BLaER1 treated with 17β-estradiol and CSF1 and Interleukin-3, amounts not matched to agents 10 nM and 100 nM (cell line): ENCODE results near the gene SNRNP35.
"Not testable (repeated sequence)": the region's sequence is repeated elsewhere in the genome, so short reads cannot be mapped to it uniquely, and the experiment has no call there.

ENCODE experiments used
- H3K27ac ChIP-seq, 11 experiments: shearing (Covaris generic); formaldehyde crosslinking; 2 replicates each; pipeline ENCODE4 v1.8.1; 2022
- H3K27me3 ChIP-seq, 11 experiments: shearing (Covaris generic); formaldehyde crosslinking; 2 replicates each; pipeline ENCODE4 v1.8.1; 2022
- H3K36me3 ChIP-seq, 11 experiments: shearing (Covaris generic); formaldehyde crosslinking; 2 replicates each; pipeline ENCODE4 v1.8.1; 2022
- H3K4me1 ChIP-seq, 10 experiments: shearing (Covaris generic); formaldehyde crosslinking; 2 replicates each; pipeline ENCODE4 v1.8.1; 2022
- H3K4me2 ChIP-seq, 11 experiments: shearing (Covaris generic); formaldehyde crosslinking; 2 replicates each; pipeline ENCODE4 v1.8.1; 2022
- H3K4me3 ChIP-seq, 10 experiments: shearing (Covaris generic); formaldehyde crosslinking; 2 replicates each; pipeline ENCODE4 v1.8.1; 2022
- H3K9ac ChIP-seq, 11 experiments: shearing (Covaris generic); formaldehyde crosslinking; 2 replicates each; pipeline ENCODE4 v1.8.1; 2022
- H3K9me3 ChIP-seq, 11 experiments: shearing (Covaris generic); formaldehyde crosslinking; replicated peaks in 1 of 11; 2 replicates each; pipeline ENCODE4 v1.8.1; 2022
- H4K20me1 ChIP-seq, 11 experiments: shearing (Covaris generic); formaldehyde crosslinking; 2 replicates each; pipeline ENCODE4 v1.8.1; 2022
- Cebpa-rat ChIP-seq, 11 experiments: shearing (Covaris generic); IDR thresholded peaks; 2 replicates each; pipeline ENCODE4 v1.8.1; 2022

Gene SNRNP35

DNA sequence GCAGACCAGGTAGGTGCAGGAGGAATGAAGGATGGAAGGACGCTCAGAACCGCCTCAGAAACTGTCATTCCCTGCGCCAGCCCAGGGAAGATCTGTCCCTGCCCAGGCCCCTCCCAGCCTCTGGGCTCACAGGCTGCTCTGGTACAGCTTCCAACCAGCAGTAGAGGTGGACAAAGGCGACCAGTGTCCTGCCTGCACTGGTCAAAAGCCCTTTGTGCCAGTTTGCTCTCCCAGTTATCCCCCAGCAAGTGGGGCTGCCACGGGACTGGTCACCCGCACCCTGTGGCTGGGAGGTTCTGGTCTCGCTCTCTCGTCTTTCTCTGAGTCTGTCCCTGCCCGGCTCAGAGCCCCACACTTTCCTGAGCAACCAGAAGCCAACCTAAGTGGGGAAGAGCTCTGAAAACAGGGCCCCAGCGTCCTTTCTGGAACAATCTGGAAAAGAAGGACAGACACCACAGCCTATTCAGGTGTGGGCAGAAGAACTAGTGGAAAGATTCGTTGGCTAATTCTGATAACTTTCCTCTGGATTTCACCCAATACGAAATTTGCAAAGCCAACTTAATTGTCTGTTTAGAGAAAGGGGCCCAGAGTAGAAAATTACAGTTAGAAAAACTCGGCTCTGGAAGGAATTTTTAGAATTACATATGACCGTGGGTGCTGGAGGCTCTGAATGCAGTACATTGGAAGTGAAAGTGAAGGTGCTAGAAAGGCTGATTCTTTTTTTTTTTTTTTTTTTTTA, 21.7 kb downstream of the SNRNP35 start:
- Histone ChIP-seq H4K20me1 (peaks cover 0 to 8% (median 0%) of the 10 kb centered on the region in 11 experiments; a peak in 4 of 22 replicates), H3K27ac (no peak overlapping the region), H3K9ac (no peak overlapping the region), H3K27me3 (peaks cover 0 to 13% (median 6%) of the 10 kb centered on the region in 11 experiments; a peak in 8 of 22 replicates), H3K4me1 (peaks cover 9 to 40% (median 19%) of the 10 kb centered on the region in 10 experiments; a peak in 19 of 20 replicates), H3K4me3 (no peak overlapping the region), H3K9me3 (no peaks in the 10 kb centered on the region), H3K4me2 (no peak overlapping the region), H3K36me3 (peaks cover 0 to 51% (median 8%) of the 10 kb centered on the region in 11 experiments; a peak in 10 of 22 replicates)
- TF ChIP-seq Cebpa-rat (IDR thresholded peaks at IDR 0.05) = no peak

DNA sequence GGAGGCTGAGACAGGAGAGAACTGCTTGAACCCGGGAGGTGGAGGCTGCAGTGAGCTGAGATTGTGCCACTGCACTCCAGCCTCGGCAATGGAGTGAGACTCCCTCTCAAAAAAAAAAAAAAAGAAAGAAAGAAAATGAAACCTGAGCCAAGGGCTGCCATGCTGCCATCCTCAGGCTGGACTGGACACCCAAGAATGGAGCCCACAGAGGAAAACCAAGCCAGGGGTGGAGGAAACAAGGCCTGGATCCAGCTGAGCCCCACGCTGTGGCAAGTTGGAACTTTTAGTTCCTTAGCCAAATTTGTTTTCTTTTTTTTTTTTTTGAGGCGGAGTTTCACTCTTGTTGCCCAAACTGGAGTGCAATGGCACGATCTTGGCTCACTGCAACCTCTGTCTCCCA, 23.3 kb downstream of the SNRNP35 start:
- Histone ChIP-seq H3K27me3 (peaks cover 0 to 17% (median 9%) of the 10 kb centered on the region in 11 experiments; a peak in 8 of 22 replicates), H3K4me1 (peaks cover 9 to 34% (median 19%) of the 10 kb centered on the region in 10 experiments; a peak in 19 of 20 replicates), H3K36me3 (peaks cover 0 to 39% (median 0%) of the 10 kb centered on the region in 11 experiments; a peak in 5 of 22 replicates)
- not testable (repeated sequence) for H4K20me1 ChIP-seq, H3K9ac ChIP-seq, H3K4me3 ChIP-seq, H3K27ac ChIP-seq, H3K4me2 ChIP-seq, H3K9me3 ChIP-seq

DNA sequence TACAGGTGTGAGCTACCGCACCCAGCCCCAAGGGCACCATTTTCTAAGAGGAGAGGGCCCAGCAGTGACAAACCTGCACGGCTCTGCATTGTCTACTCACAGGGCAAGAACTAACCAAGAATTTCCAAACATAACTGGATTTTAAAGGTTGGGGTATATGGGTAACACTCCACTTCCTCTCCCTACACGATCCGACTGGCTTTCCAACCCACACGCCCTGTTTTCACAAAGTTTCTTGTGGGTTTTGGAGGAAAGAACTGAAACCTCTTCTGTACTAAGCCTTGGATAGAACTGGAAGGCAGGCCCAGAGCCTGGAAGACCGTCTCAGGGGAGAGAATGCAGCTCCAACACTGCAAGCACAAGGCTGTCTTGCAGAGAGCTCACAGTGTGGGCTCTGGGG, 24.9 kb downstream of the SNRNP35 start:
- no peak overlapping the region for H3K27ac ChIP-seq
- peaks cover 0 to 23% (median 0%) of the 10 kb centered on the region in 11 experiments; a peak in 4 of 22 replicates for H3K36me3 ChIP-seq
- TF ChIP-seq Cebpa-rat (IDR thresholded peaks at IDR 0.05) = no peak
- no peaks in the 10 kb centered on the region for H3K9me3 ChIP-seq
- H3K4me1 ChIP-seq = peaks cover 9 to 23% (median 16%) of the 10 kb centered on the region in 10 experiments; a peak in 19 of 20 replicates
- peaks cover 0 to 17% (median 9%) of the 10 kb centered on the region in 11 experiments; a peak in 8 of 22 replicates for H3K27me3 ChIP-seq
- H3K9ac ChIP-seq = no peak overlapping the region
- H4K20me1 ChIP-seq = peaks cover 0 to 8% (median 0%) of the 10 kb centered on the region in 11 experiments; a peak in 4 of 22 replicates
- no peak overlapping the region for H3K4me3 ChIP-seq
- H3K4me2 ChIP-seq = peak overlapping the region in 2 of 11 experiments; percentile 69 to 76; a peak in 2 of 22 replicates

DNA sequence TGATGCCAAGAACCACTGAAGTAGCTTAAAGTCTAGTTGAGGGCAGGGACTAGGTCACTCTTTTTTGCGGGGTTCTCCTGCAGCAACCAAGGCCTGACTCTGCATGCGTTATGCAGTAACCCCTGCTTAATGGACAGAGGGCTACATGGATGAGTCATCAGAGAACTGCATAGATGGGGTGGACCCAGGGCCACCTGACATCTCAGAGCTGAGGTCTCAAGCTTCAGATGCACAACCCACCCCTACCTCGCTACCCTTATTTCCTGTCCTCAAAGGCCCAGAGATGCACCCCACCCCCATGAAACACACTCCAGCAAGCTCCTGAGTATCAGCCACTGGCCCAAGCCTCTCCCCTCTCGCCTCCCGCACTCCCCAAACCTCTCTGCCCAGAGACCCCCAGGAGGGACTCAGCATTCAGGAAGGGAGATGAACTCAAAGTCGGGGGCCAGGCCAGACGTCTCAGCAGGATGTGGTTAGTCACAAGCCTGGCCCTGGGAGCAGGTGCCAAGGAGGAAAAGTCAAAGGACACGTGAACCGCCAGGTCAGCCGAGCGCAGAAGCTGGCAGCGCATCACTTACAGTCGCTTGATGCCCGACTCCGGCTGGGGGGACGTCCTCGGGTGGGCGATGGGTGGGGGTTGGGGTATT, 25.8 kb downstream of the SNRNP35 start:
- Histone ChIP-seq H3K4me2 (peak overlapping the region in 10 of 11 experiments; percentile 8 to 79 (median 66); a peak in 19 of 22 replicates), H3K9me3 (no peaks in the 10 kb centered on the region), H3K4me3 (no peak overlapping the region), H3K4me1 (peaks cover 9 to 18% (median 14%) of the 10 kb centered on the region in 10 experiments; a peak in 19 of 20 replicates), H4K20me1 (peaks cover 0 to 8% (median 0%) of the 10 kb centered on the region in 11 experiments; a peak in 4 of 22 replicates), H3K9ac (peak overlapping the region in 1 of 11 experiments; percentile 6; a peak in 1 of 22 replicates), H3K27me3 (peaks cover 0 to 17% (median 9%) of the 10 kb centered on the region in 11 experiments; a peak in 8 of 22 replicates), H3K36me3 (peaks cover 0 to 17% (median 0%) of the 10 kb centered on the region in 11 experiments; a peak in 3 of 22 replicates), H3K27ac (no peak overlapping the region)
- no peak for TF ChIP-seq Cebpa-rat (IDR thresholded peaks at IDR 0.05)

DNA sequence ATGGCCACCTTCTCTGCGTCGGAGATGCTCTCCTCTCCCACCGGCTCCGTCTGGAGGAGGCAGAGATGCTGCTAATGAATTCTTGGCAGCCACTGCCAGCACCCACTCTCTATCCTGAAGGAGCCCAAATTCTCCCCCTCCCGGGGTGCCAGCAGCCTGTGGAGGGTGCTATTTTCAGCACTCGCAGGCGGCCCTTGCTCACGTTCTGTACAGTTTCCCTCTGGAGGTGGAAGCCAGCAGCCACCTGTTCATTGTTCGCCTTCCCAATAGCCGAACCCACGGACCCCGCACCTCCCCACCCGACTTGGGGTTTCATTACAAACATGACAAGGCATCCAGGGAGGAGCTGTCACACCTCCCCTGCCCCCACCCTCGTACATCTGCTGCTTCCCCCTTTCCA, 27.8 kb downstream of the SNRNP35 start:
- Histone ChIP-seq H3K9ac (no peak overlapping the region), H3K27ac (no peak overlapping the region), H4K20me1 (peaks cover 0 to 8% (median 0%) of the 10 kb centered on the region in 11 experiments; a peak in 4 of 22 replicates), H3K4me1 (peaks cover 9 to 29% (median 17%) of the 10 kb centered on the region in 10 experiments; a peak in 19 of 20 replicates), H3K27me3 (peaks cover 0 to 17% (median 10%) of the 10 kb centered on the region in 11 experiments; a peak in 8 of 22 replicates), H3K9me3 (no peaks in the 10 kb centered on the region), H3K4me3 (no peak overlapping the region), H3K4me2 (no peak overlapping the region), H3K36me3 (peaks cover 0 to 11% (median 0%) of the 10 kb centered on the region in 11 experiments; a peak in 1 of 22 replicates)
- no peak for TF ChIP-seq Cebpa-rat (IDR thresholded peaks at IDR 0.05)

DNA sequence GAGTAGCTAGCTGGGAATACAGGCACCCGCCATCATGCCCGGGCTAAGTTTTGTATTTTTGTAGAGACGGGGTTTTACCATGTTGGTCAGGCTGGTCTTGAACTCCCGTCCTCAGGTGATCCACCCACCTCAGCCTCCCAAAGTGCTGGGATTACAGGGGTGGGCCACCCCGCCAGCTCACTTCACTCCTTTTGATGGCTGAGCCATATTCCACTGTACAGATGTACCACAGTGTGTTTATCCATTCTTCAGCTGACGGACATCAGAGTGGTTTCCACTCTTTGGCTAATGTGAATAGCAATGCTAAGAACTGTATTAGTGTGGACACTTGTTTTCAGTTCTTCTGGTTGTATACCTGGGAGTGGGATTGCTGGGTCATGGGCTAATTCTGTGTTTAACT, 29.5 kb downstream of the SNRNP35 start:
- Histone ChIP-seq H3K27ac (no peak overlapping the region), H3K9me3 (no peaks in the 10 kb centered on the region), H3K9ac (no peak overlapping the region), H3K4me2 (no peak overlapping the region), H3K36me3 (peaks cover 0 to 8% (median 0%) of the 10 kb centered on the region in 11 experiments; a peak in 1 of 22 replicates), H4K20me1 (peaks cover 0 to 8% (median 0%) of the 10 kb centered on the region in 11 experiments; a peak in 4 of 22 replicates), H3K4me3 (no peak overlapping the region), H3K27me3 (peaks cover 0 to 17% (median 10%) of the 10 kb centered on the region in 11 experiments; a peak in 8 of 22 replicates), H3K4me1 (peaks cover 13 to 38% (median 25%) of the 10 kb centered on the region in 10 experiments)
- TF ChIP-seq Cebpa-rat (IDR thresholded peaks at IDR 0.05) = no peak

DNA sequence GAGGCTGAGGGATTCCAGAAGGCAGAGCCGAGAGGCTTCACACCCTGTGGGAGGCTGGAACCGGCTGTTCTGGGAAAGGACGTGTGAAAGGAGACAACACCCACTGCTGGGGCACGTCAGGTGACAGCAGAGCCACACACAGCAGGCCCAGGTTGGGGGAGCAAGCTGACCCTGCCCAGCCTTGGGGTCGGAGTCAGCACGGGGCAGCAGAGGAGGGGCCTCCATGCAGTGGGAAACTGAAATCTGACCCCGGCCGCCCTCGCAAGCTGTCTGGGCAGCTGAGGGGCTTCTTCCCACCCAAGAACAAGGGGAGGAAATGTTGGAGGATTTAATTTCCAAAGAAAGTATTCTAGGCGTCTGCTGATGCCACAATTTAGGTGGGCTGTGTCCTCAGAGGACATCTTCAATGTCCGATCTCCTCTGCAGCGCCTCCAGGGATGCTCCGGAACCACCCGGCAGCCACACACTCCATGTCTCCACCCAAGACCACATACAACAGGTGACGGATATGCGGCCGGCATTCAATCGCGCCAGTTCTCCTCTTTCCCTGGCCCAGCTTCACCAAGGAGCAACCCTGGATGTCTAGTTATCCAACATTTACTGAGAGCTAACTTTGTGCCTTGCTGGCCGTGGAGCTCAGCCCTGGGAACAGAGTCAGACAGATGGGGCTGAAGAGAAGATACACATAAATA, 30.7 kb downstream of the SNRNP35 start:
- Histone ChIP-seq H3K9me3 (no peaks in the 10 kb centered on the region), H3K36me3 (peaks cover 0 to 8% (median 0%) of the 10 kb centered on the region in 11 experiments; a peak in 1 of 22 replicates), H3K4me1 (peaks cover 17 to 31% (median 25%) of the 10 kb centered on the region in 10 experiments), H3K4me2 (no peak overlapping the region), H3K9ac (no peak overlapping the region), H4K20me1 (peaks cover 0 to 8% (median 0%) of the 10 kb centered on the region in 11 experiments; a peak in 4 of 22 replicates), H3K27me3 (peaks cover 0 to 14% (median 10%) of the 10 kb centered on the region in 11 experiments; a peak in 8 of 22 replicates), H3K27ac (no peak overlapping the region), H3K4me3 (no peak overlapping the region)
- no peak for TF ChIP-seq Cebpa-rat (IDR thresholded peaks at IDR 0.05)

DNA sequence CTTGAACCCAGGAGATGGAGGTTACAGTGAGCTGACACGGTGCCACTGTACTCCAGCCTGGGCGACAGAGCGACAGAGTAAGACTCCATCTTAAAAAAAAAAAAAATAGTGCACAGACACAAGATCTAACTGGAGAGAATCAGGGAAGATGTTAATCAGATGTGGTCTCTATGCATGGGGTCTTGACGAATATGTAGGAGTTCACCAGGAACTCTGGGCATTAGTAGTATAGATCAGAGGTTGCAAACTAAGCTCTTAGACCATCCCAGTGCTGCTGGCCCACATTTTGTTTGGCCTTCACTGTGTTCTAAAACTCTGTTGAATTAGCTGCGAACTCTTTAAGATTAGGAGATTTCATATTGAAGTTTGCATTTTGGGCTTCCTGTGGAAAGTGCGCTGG, 31.6 kb downstream of the SNRNP35 start:
- H3K9ac ChIP-seq = 0 out of 22 replicates have a peak overlapping the region, but pooled peaks of 1 of the 11 experiments have one; percentile 9
- H4K20me1 ChIP-seq = peaks cover 0 to 8% (median 0%) of the 10 kb centered on the region in 11 experiments; a peak in 2 of 22 replicates
- no peak overlapping the region for H3K27ac ChIP-seq
- no peaks in the 10 kb centered on the region for H3K9me3 ChIP-seq
- H3K36me3 ChIP-seq = peaks cover 0 to 8% (median 0%) of the 10 kb centered on the region in 11 experiments; a peak in 1 of 22 replicates
- no peak overlapping the region for H3K4me3 ChIP-seq
- peaks cover 0 to 7% (median 4%) of the 10 kb centered on the region in 11 experiments; a peak in 7 of 22 replicates for H3K27me3 ChIP-seq
- H3K4me2 ChIP-seq = peak overlapping the region in 3 of 11 experiments; percentile 31 to 58 (median 33); a peak in 2 of 22 replicates
- peaks cover 8 to 22% (median 18%) of the 10 kb centered on the region in 10 experiments for H3K4me1 ChIP-seq
- TF ChIP-seq Cebpa-rat (IDR thresholded peaks at IDR 0.05) = no peak
